ENCODE results near the gene ADORA2A.
A peak's percentile ranks its signal among the peaks of the same experiment; 100 is the strongest.

The ADORA2A gene

GRCh38 chr22:24427500-24428164 is at the start of gene ADORA2A:
TSS of gene ADORA2A (plus strand) at chr22:24427599. CDS start at chr22:24433405, 5,806 bp downstream.
- no peak for DNase-seq

GRCh38 chr22:24379536-24379935 is 47.9 kb upstream of the ADORA2A start:
- no peak for DNase-seq

- DNase-seq, result no peak
Observed at GRCh38 chr22:24380220-24380904, 47.0 kb upstream of the ADORA2A start.

- no peak for DNase-seq
Observed at GRCh38 chr22:24380905-24381230, 46.5 kb upstream of the ADORA2A start.

- no peak for DNase-seq
Observed at GRCh38 chr22:24383061-24383460, 44.3 kb upstream of the ADORA2A start.

GRCh38 chr22:24384131-24384530 is 43.3 kb upstream of the ADORA2A start:
- no peak for DNase-seq

GRCh38 chr22:24386937-24387471 is 40.4 kb upstream of the ADORA2A start:
- no peak for DNase-seq

GRCh38 chr22:24389680-24390079 is 37.7 kb upstream of the ADORA2A start:
- no peak for DNase-seq

- DNase-seq, result no peak
Observed at GRCh38 chr22:24390156-24390555, 37.2 kb upstream of the ADORA2A start.

- DNase-seq, result no peak
Observed at GRCh38 chr22:24390576-24390975, 36.8 kb upstream of the ADORA2A start.

GRCh38 chr22:24391836-24392217 is 35.6 kb upstream of the ADORA2A start:
- DNase-seq, result no peak

GRCh38 chr22:24392218-24392931 is 35.0 kb upstream of the ADORA2A start:
- no peak for DNase-seq

- no peak for DNase-seq
Observed at GRCh38 chr22:24393012-24393559, 34.3 kb upstream of the ADORA2A start.

GRCh38 chr22:24393848-24394247 is 33.6 kb upstream of the ADORA2A start:
- DNase-seq, result no peak

- DNase-seq, result no peak
Observed at GRCh38 chr22:24394254-24394653, 33.1 kb upstream of the ADORA2A start.

GRCh38 chr22:24398409-24398808 is 29.0 kb upstream of the ADORA2A start:
- no peak for DNase-seq

GRCh38 chr22:24400034-24400725 is 27.2 kb upstream of the ADORA2A start:
- DNase-seq, result no peak

- no peak for DNase-seq
Observed at GRCh38 chr22:24400726-24401596, 26.4 kb upstream of the ADORA2A start.

GRCh38 chr22:24401931-24402367 is 25.4 kb upstream of the ADORA2A start:
- DNase-seq, result no peak

GRCh38 chr22:24402460-24403192 is 24.8 kb upstream of the ADORA2A start:
- peak; percentile 66 for DNase-seq

GRCh38 chr22:24403346-24403745 is 24.1 kb upstream of the ADORA2A start:
- no peak for DNase-seq

All from NCI-H2029 treated with DMSO at 0.1 percent for 48 hours (cell line).